Central memory CD4-positive, alpha-beta T cell (primary cell): ENCODE results near the gene UBE2Z.

Source experiments
- DNase-seq: peaks from one replicate; pipeline ENCODE4 v3.0.0; 2022

The UBE2Z gene

GRCh38 chr17:48960834-48961515 lies 52.8 kb downstream of the UBE2Z start:
- DNase-seq = no peak

- DNase-seq = no peak
These were observed 53.5 kb downstream of the UBE2Z start for GRCh38 chr17:48961516-48962233.

GRCh38 chr17:48970224-48970623 lies 62.0 kb downstream of the UBE2Z start:
- no peak for DNase-seq

DNA sequence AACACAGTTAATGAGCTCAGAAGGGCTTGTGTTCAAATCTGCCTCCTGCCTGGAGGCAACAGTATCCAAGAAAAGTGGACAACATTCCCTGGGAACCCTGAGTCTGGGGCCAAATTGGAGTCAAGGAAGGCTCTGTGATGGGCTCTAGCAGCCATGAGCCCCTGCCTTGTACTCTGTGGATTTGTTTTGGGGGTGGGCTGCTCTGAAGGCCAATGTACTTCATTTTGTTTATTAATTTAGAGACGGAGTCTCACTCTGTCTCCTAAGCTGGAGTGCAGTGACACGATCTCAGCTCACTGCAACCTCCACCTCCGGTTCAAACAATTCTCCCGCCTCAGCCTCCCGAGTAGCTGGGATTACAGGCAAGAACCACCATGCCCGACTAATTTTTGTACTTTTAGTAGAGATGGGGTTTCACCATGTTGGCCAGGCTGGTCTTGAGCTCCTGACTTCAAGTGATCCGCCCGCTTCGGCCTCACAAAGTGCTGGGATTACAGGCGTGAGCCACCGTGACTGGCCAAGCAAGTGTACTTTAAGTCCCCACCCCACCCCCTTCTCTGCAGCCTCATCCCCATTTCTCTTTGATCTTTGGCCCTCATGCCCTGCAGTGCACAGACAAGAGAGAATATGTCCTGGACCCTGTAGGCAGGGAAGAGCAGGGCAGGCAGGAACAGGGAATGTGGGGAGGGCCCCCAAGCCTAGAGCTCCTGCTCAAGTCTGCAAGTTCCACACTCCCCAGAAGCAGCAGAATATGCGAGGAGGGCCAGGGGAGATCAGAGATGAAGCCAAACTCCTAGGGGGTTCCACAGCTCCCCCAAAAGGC lies 62.9 kb downstream of the UBE2Z start:
- no peak for DNase-seq

DNA sequence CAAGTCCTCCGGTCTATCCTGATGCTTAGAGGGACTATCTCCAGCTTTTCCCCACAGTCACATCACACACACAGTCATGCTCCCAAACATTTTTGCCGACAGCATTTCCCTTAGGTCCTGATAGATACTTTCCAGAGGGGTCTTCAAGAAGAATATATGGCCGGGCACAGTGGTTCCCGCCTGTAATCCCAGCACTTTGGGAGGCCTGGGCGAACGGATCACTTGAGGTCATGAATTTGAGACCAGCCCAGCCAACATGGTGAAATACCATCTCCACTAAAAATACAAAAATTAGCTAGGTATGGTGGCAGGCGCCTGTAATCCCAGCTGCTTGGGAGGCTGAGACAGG lies 64.5 kb downstream of the UBE2Z start:
- DNase-seq = no peak

GRCh38 chr17:48973806-48974205 lies 65.6 kb downstream of the UBE2Z start:
- DNase-seq = no peak
